PC-3 (cell line): ENCODE measurements around the gene UGT2B17. TPM values are rescaled to one million over a fixed set of nuclear protein-coding genes. Genes with fewer than 3 reads are reported as not detected.

ENCODE experiments used
- total RNA-seq: library from RNA; depleted of rRNA; stranded (reverse); fragments of >200 nt; gene quantifications from 2 replicates; pipeline ENCODE4 v1.2.3, GENCODE V29; 2014; rRNA removed

UGT2B17 gene
- total RNA-seq, 1 experiment from 2014 or later = not detected

Other genes starting within 250 kb of the UGT2B17 start
- 47.6 and 55.5 TPM in 2 replicates for gene YTHDC1, start 226.2 kb downstream of the UGT2B17 start, total RNA-seq
- not detected in 2 replicates for gene TMPRSS11E, start 128.9 kb downstream of the UGT2B17 start, total RNA-seq
- gene UGT2B15, start 94.3 kb upstream of the UGT2B17 start, total RNA-seq = not detected in 2 replicates
- not detected in 2 replicates for gene UGT2B10, start 239.7 kb upstream of the UGT2B17 start, total RNA-seq